IMR-90 (cell line): ENCODE results near the gene SMARCA4. TPM values are rescaled to one million over a fixed set of nuclear protein-coding genes. Genes with fewer than 3 reads are reported as not detected.

Experiments used
- ATAC-seq: fragments of 200-7000 bp; cut with Tn5 transposase; 2 replicates; pipeline ENCODE4 v1.9.1; 2020; ENCODE audit warnings: low read depth, mild to moderate bottlenecking, moderate library complexity
- BruUV-seq: library from RNA; stranded (reverse); fragments of 400-500 nt; replicated peaks from 2 replicates; lab custom pipeline; 2021; lab: Mats Ljungman, UMichigan
- CTCF ChIA-PET: fragments of 300-600 bp; formaldehyde crosslinking; extraction: SDS; loops from one replicate; lab custom pipeline; 2021; ENCODE audit warnings: antibody characterized with exemption; lab: Yijun Ruan, JAX
- POLR2A ChIA-PET: fragments of 300-600 bp; sonication (Branson Sonifier 250); formaldehyde crosslinking; loops from one replicate; lab custom pipeline; 2022; ENCODE audit warnings: antibody characterized with exemption; ENCODE audit not compliant: unreplicated experiment; lab: Charles Lee
- DNase-seq: peaks from one replicate; pipeline ENCODE4 v3.0.0; 2013
- H2AFZ ChIP-seq: replicated peaks from 2 replicates; pipeline ENCODE3; 2013; ENCODE audit warnings: low read length, mild to moderate bottlenecking; ENCODE audit not compliant: poor library complexity
- H2AK5ac ChIP-seq: 2 replicates; pipeline ENCODE4 v1.6.1; 2013; ENCODE audit warnings: low read depth, low read length, inconsistent platforms
- H2AK9ac ChIP-seq: replicated peaks from 2 replicates; pipeline ENCODE3; 2013; ENCODE audit warnings: mild to moderate bottlenecking, low read depth, low read length, moderate library complexity; ENCODE audit not compliant: poor library complexity
- H2BK120ac ChIP-seq: 2 replicates; pipeline ENCODE4 v1.6.1; 2013; ENCODE audit warnings: low read depth, low read length, inconsistent platforms
- H2BK15ac ChIP-seq: 3 replicates; pipeline ENCODE4 v1.6.1; 2013; ENCODE audit warnings: low read depth, low read length, inconsistent platforms
- H2BK20ac ChIP-seq: 2 replicates; pipeline ENCODE4 v1.6.1; 2013; ENCODE audit warnings: low read depth, mild to moderate bottlenecking, inconsistent platforms, low read length, moderate library complexity
- H2BK5ac ChIP-seq: 2 replicates; pipeline ENCODE4 v1.6.1; 2013; ENCODE audit warnings: mild to moderate bottlenecking, low read depth, low read length, inconsistent platforms; ENCODE audit not compliant: poor library complexity, severe bottlenecking
- H3K14ac ChIP-seq: replicated peaks from 2 replicates; pipeline ENCODE4 v1.6.1; 2013; ENCODE audit warnings: low read depth, low read length, inconsistent platforms
- H3K18ac ChIP-seq: 2 replicates; pipeline ENCODE4 v1.6.1; 2013; ENCODE audit warnings: low read depth, low read length, control low read depth
- H3K23ac ChIP-seq: 2 replicates; pipeline ENCODE4 v1.6.1; 2013; ENCODE audit warnings: low read depth, low read length, inconsistent platforms
- H3K27ac ChIP-seq: 2 replicates; pipeline ENCODE4 v1.5.1; 2013; ENCODE audit warnings: mild to moderate bottlenecking, control low read depth, low read length; ENCODE audit not compliant: insufficient read depth
- H3K27me3 ChIP-seq: 2 replicates; pipeline ENCODE4 v1.6.1; 2013; ENCODE audit warnings: low read length; ENCODE audit not compliant: control insufficient read depth, insufficient read depth
- H3K36me3 ChIP-seq: 2 replicates; pipeline ENCODE4 v1.6.1; 2013; ENCODE audit warnings: low read length, mixed read lengths; ENCODE audit not compliant: control insufficient read depth, insufficient read depth
- H3K4ac ChIP-seq: 2 replicates; pipeline ENCODE4 v1.6.1; 2013; ENCODE audit warnings: low read depth, low read length, inconsistent platforms
- H3K4me1 ChIP-seq: 2 replicates; pipeline ENCODE4 v1.6.1; 2013; ENCODE audit warnings: low read length, mixed read lengths; ENCODE audit not compliant: control insufficient read depth, insufficient read depth
- H3K4me2 ChIP-seq: 2 replicates; pipeline ENCODE4 v1.6.1; 2013; ENCODE audit warnings: low read depth, mild to moderate bottlenecking, control low read depth, low read length, moderate library complexity
- H3K4me3 ChIP-seq: 2 replicates; pipeline ENCODE4 v1.5.1; 2013; ENCODE audit warnings: low read depth, mild to moderate bottlenecking, control low read depth, low read length, moderate library complexity; ENCODE audit not compliant: insufficient read depth
- H3K56ac ChIP-seq: 2 replicates; pipeline ENCODE4 v1.6.1; 2013; ENCODE audit warnings: low read length, inconsistent platforms; ENCODE audit not compliant: insufficient read depth; ENCODE audit errors: extremely low read depth
- H3K79me1 ChIP-seq, 2 experiments: 2 replicates each; pipeline ENCODE4 v1.6.1; 2013; ENCODE audit warnings: low read length in 2 of 2, inconsistent platforms in 1 of 2, low read depth in 1 of 2
- H3K9ac ChIP-seq: 2 replicates; pipeline ENCODE4 v1.6.1; 2013; ENCODE audit warnings: low read depth, low read length, control low read depth
- H3K9me1 ChIP-seq: 2 replicates; pipeline ENCODE4 v1.6.1; 2013; ENCODE audit warnings: low read length, inconsistent platforms; ENCODE audit not compliant: insufficient read depth
- H3K9me3 ChIP-seq: 2 replicates; pipeline ENCODE4 v1.6.1; 2013; ENCODE audit warnings: low read length; ENCODE audit not compliant: control insufficient read depth, insufficient read depth
- H4K20me1 ChIP-seq: 2 replicates; pipeline ENCODE4 v1.6.1; 2013; ENCODE audit warnings: low read length, inconsistent platforms; ENCODE audit not compliant: insufficient read depth
- H4K5ac ChIP-seq: 2 replicates; pipeline ENCODE4 v1.6.1; 2013; ENCODE audit warnings: mild to moderate bottlenecking, low read depth, low read length, control low read depth
- H4K8ac ChIP-seq, 2 experiments: 2 replicates each; pipeline ENCODE4 v1.6.1; 2013; ENCODE audit warnings: low read depth in 2 of 2, low read length in 2 of 2, control low read depth in 1 of 2, inconsistent platforms in 1 of 2
- H4K91ac ChIP-seq: 2 replicates; pipeline ENCODE4 v1.6.1; 2013; ENCODE audit warnings: low read depth, low read length, inconsistent platforms; ENCODE audit not compliant: insufficient read depth
- BHLHE40 ChIP-seq: fragments of 150-350 bp; IDR thresholded peaks from 2 replicates; pipeline ENCODE4 v1.6.1; 2016; ENCODE audit warnings: mild to moderate bottlenecking, low read depth, low read length
- CEBPB ChIP-seq: IDR thresholded peaks from 2 replicates; pipeline ENCODE4 v1.6.1; 2012; ENCODE audit warnings: low read depth, low read length, improper control_type of control experiment
- CHD1 ChIP-seq: IDR thresholded peaks from 2 replicates; pipeline ENCODE4 v1.6.1; 2012; ENCODE audit warnings: low read depth, low read length, improper control_type of control experiment
- MAZ ChIP-seq: IDR thresholded peaks from 2 replicates; pipeline ENCODE4 v1.6.1; 2012; ENCODE audit warnings: low read depth, mild to moderate bottlenecking, low read length, improper control_type of control experiment, moderate library complexity, borderline replicate concordance
- MXI1 ChIP-seq: IDR thresholded peaks from 2 replicates; pipeline ENCODE4 v1.6.1; 2012; ENCODE audit warnings: low read depth, mild to moderate bottlenecking, low read length, moderate library complexity, borderline replicate concordance
- NFE2L2 ChIP-seq: fragments of 150-350 bp; IDR thresholded peaks from 2 replicates; pipeline ENCODE4 v1.6.1; 2016; ENCODE audit warnings: low read depth, mild to moderate bottlenecking, low read length
- POLR2A ChIP-seq: IDR thresholded peaks from 2 replicates; pipeline ENCODE4 v1.6.1; 2012; ENCODE audit warnings: mild to moderate bottlenecking, low read depth, low read length
- RAD21 ChIP-seq: IDR thresholded peaks from 2 replicates; pipeline ENCODE4 v1.6.1; 2012; ENCODE audit warnings: low read length, improper control_type of control experiment
- RCOR1 ChIP-seq: IDR thresholded peaks from 2 replicates; pipeline ENCODE4 v1.6.1; 2012; ENCODE audit warnings: mild to moderate bottlenecking, low read length, improper control_type of control experiment; ENCODE audit not compliant: insufficient replicate concordance
- SMC3 ChIP-seq: fragments of 150-350 bp; IDR thresholded peaks from 2 replicates; pipeline ENCODE4 v1.6.1; 2016; ENCODE audit warnings: low read depth, mild to moderate bottlenecking, antibody characterized with exemption, low read length, moderate library complexity
- WGBS, 2 experiments: methylation state at CpG; one replicate each; pipeline versions ENCODE4 v1.1.5 to v1.1.7; 2013; ENCODE audit warnings: missing lambda C conversion rate in 2 of 2; ENCODE audit not compliant: insufficient read length in 1 of 2; ENCODE audit errors: extremely low coverage in 2 of 2; 5-methylcytosine and 5-hydroxymethylcytosine counted together
- dilution Hi-C: fragments of 300-500 bp; cut with HindIII; formaldehyde crosslinking; loops from one replicate; pipeline ENCODE4 v1.14.3; 2018; ENCODE audit warnings: low sequenced_read_pairs; ENCODE audit not compliant: unreplicated experiment
- in situ Hi-C: fragments of 300-500 bp; cut with MboI; formaldehyde crosslinking; loops from 3 replicates; pipeline ENCODE4 v1.14.3; 2019; ENCODE audit warnings: low sequenced_read_pairs, inconsistent platforms, mixed read lengths
- intact Hi-C: fragments of 100-400 bp; cut with micrococcal nuclease; formaldehyde crosslinking; loops from 2 replicates; pipeline ENCODE4 v1.10.0; 2022
- polyA plus RNA-seq, 3 experiments: library from polyadenylated mRNA; depleted of rRNA; stranded (reverse); fragments of >200 nt; gene quantifications; 2 replicates each; pipeline ENCODE4 v1.2.3, GENCODE V29; 2012; ENCODE audit warnings: low replicate concordance in 1 of 3
- total RNA-seq: library from RNA; depleted of rRNA; stranded (reverse); fragments of >200 nt; gene quantifications from 2 replicates; pipeline ENCODE4 v1.2.3, GENCODE V29; 2012
- TF ChIP-seq, protein P1 (sequence below): fragments of 150-350 bp; IDR thresholded peaks from 2 replicates; pipeline ENCODE4 v1.6.1; 2016; ENCODE audit warnings: low read depth, mild to moderate bottlenecking, low read length, moderate library complexity, borderline replicate concordance
- TF ChIP-seq, protein P2 (sequence below): conservative IDR thresholded peaks from 2 replicates; pipeline ENCODE4 v1.5.1; 2012; ENCODE audit warnings: mild to moderate bottlenecking, low read depth, low read length, improper control_type of control experiment

The SMARCA4 gene
- total and polyA plus RNA-seq, 2 of the 4 experiments (the other 2 are of a cell fraction), result 41.4 to 85.6 TPM

DNA sequence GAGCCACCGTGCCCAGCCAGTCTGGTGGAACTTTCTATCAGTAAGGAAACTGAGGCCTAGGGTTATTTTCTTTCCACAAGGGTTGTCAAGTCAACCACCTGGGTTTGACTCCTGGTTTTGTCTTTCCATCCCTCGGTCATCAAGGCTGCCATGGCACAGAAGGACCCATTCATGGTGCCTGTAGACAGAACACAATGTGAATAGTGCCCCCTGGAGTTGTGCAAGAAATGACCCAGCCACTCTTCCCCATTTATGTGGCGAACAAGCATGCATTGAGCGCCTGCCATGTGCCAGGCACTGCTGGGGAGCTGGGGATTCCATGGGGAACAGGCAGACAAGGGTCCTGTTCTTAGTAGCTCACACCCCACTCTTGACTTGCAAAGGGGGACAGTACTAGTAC lies 4.1 kb downstream of the SMARCA4 start:
- no peak overlapping the region for H4K8ac ChIP-seq
- ChIA-PET CTCF (no interaction called here), POLR2A (no interaction called here)
- H3K23ac ChIP-seq, result no peak overlapping the region
- no peak overlapping the region for H4K5ac ChIP-seq
- dilution Hi-C loops, result no loop called here
- H3K9me3 ChIP-seq, result no peaks in the 10 kb centered on the region
- TF ChIP-seq POLR2A (no peak), RCOR1 (no peak), MXI1 (no peak), MAZ (no peak), SMC3 (no peak), CHD1 (no peak), BHLHE40 (no peak), CEBPB (no peak), RAD21 (no peak), NFE2L2 (no peak)
- TF ChIP-seq, protein P1, sequence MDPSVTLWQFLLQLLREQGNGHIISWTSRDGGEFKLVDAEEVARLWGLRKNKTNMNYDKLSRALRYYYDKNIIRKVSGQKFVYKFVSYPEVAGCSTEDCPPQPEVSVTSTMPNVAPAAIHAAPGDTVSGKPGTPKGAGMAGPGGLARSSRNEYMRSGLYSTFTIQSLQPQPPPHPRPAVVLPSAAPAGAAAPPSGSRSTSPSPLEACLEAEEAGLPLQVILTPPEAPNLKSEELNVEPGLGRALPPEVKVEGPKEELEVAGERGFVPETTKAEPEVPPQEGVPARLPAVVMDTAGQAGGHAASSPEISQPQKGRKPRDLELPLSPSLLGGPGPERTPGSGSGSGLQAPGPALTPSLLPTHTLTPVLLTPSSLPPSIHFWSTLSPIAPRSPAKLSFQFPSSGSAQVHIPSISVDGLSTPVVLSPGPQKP, result no peak
- TF ChIP-seq, protein P2, sequence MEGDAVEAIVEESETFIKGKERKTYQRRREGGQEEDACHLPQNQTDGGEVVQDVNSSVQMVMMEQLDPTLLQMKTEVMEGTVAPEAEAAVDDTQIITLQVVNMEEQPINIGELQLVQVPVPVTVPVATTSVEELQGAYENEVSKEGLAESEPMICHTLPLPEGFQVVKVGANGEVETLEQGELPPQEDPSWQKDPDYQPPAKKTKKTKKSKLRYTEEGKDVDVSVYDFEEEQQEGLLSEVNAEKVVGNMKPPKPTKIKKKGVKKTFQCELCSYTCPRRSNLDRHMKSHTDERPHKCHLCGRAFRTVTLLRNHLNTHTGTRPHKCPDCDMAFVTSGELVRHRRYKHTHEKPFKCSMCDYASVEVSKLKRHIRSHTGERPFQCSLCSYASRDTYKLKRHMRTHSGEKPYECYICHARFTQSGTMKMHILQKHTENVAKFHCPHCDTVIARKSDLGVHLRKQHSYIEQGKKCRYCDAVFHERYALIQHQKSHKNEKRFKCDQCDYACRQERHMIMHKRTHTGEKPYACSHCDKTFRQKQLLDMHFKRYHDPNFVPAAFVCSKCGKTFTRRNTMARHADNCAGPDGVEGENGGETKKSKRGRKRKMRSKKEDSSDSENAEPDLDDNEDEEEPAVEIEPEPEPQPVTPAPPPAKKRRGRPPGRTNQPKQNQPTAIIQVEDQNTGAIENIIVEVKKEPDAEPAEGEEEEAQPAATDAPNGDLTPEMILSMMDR, result no peak
- no peak for DNase-seq
- H3K79me1 ChIP-seq, result peaks cover 0 to 60% of the 10 kb centered on the region in 2 experiments; a peak in 3 of 4 replicates
- no peak overlapping the region for H3K14ac ChIP-seq
- H3K36me3 ChIP-seq, result no peaks in the 10 kb centered on the region
- no peak overlapping the region for H3K9ac ChIP-seq
- no TSS peak for BruUV-seq
- no peak overlapping the region for H4K91ac ChIP-seq
- WGBS, 2 experiments, result 100% methylated on average over 2 of the region's 4 CpGs; no CpG with 5 or more reads in 1 of the 2 experiments
- peaks cover 68% of the 10 kb centered on the region for H4K20me1 ChIP-seq
- H2AFZ ChIP-seq, result no peak overlapping the region
- H3K27ac ChIP-seq, result no peak overlapping the region
- no peak overlapping the region for H3K4ac ChIP-seq
- no peak overlapping the region for H3K4me2 ChIP-seq
- intact Hi-C loops, result no loop called here
- H2BK120ac ChIP-seq, result no peak overlapping the region
- H3K56ac ChIP-seq, result no peak overlapping the region
- no peak for ATAC-seq
- in situ Hi-C loops, result no loop called here
- no peak overlapping the region for H2AK9ac ChIP-seq
- no peak overlapping the region for H3K18ac ChIP-seq
- no peak overlapping the region for H2BK5ac ChIP-seq
- H2BK20ac ChIP-seq, result no peak overlapping the region
- peaks cover 9% of the 10 kb centered on the region for H3K4me1 ChIP-seq
- peaks cover 25% of the 10 kb centered on the region for H3K9me1 ChIP-seq
- no peak overlapping the region for H3K4me3 ChIP-seq
- no peak overlapping the region for H2BK15ac ChIP-seq
- H2AK5ac ChIP-seq, result no peak overlapping the region
- no peaks in the 10 kb centered on the region for H3K27me3 ChIP-seq
